ENCODE results near the gene BMP6. TPM values are rescaled to one million over a fixed set of nuclear protein-coding genes. Genes with fewer than 3 reads are reported as not detected.
A peak's percentile ranks its signal among the peaks of the same experiment; 100 is the strongest.

Gene BMP6
- total RNA-seq, result under 0.01 and 1.7 TPM in 2 replicates

- TF ChIP-seq CTCF (IDR thresholded peaks at IDR 0.05; ENCODE audit: insufficient read depth, low read depth, low read length), result no peak
- DNase-seq (ENCODE audit: low read depth), result peak; percentile 83
- peak within 1 kb of the TSS; percentile 62 for H3K4me3 ChIP-seq (ENCODE audit: low read depth, low read length)
Measured at GRCh38 chr6:7725849-7726415, at the start of gene BMP6. TSS of gene BMP6 (plus strand) at chr6:7726099. CDS start at chr6:7726956, 857 bp downstream.

DNA sequence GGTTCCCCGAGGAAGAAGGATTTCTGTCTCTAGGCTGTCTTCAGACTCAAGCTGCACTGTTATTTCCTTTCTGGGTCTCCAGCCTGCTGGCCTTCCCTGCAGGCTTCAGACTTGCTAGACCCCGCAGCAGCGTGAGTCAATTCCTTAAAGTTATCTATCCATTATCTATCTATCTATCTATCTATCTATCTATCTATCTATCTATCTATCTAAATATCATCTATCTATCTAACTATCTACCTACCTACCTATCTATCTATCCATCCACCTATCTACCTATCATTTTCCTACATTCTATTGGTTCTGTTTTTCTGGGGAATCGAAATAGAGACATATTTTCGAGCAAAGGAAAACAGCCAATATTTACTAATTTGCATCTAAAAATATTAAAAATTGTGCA is 48.7 kb upstream of the BMP6 start:
- no peak for DNase-seq (ENCODE audit: low read depth)
- no peak for TF ChIP-seq CTCF (IDR thresholded peaks at IDR 0.05; ENCODE audit: insufficient read depth, low read depth, low read length)
- no peak overlapping the region for H3K4me3 ChIP-seq (ENCODE audit: low read depth, low read length)

GRCh38 chr6:7680393-7681075 is 45.4 kb upstream of the BMP6 start:
- TF ChIP-seq CTCF (IDR thresholded peaks at IDR 0.05; ENCODE audit: insufficient read depth, low read depth, low read length), result no peak
- no peak overlapping the region for H3K4me3 ChIP-seq (ENCODE audit: low read depth, low read length)
- no peak for DNase-seq (ENCODE audit: low read depth)

DNA sequence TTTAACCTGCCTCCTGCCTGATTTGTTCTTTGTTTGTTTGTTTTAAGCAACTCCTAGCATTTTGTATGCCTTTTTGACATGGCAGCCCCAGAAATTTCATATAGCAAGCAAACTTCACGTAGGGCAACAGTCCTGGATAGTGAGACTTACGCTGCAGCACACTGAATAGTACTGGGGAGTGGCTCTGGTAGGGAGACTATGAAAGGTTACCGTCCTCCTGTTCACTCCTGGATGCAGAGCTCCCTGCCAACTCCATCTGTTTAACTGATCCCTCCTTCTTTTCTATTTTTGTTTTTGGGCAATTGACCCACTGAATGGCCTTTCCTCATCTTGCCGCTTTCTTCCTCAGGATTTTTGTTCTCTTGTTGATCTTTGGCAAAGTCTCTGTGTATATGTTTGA is 44.5 kb upstream of the BMP6 start:
- no peak for TF ChIP-seq CTCF (IDR thresholded peaks at IDR 0.05; ENCODE audit: insufficient read depth, low read depth, low read length)
- no peak for DNase-seq (ENCODE audit: low read depth)
- no peak overlapping the region for H3K4me3 ChIP-seq (ENCODE audit: low read depth, low read length)

GRCh38 chr6:7684076-7684475 is 41.8 kb upstream of the BMP6 start:
- H3K4me3 ChIP-seq (ENCODE audit: low read depth, low read length), result no peak overlapping the region
- no peak for DNase-seq (ENCODE audit: low read depth)
- TF ChIP-seq CTCF (IDR thresholded peaks at IDR 0.05; ENCODE audit: insufficient read depth, low read depth, low read length), result no peak

DNA sequence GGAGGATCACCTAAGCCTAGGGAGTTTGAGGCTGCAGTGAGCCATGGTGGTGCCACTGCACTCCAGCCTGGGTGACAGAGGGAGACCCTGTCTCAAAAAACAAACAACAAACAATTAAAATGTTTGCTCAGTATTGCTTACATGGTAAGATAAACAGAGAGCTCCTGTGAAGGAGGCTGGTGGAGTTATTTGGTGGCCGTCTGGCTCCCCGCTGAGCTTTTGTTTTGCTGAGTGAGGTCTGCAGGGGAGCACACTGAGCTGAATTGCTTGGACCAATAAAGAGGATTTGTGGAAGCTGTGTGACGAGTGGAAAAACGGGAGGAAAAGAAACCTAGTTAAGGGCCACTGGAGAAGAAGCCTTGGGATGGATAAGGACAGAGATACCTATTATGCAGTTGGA is 41.1 kb upstream of the BMP6 start:
- no peak for TF ChIP-seq CTCF (IDR thresholded peaks at IDR 0.05; ENCODE audit: insufficient read depth, low read depth, low read length)
- H3K4me3 ChIP-seq (ENCODE audit: low read depth, low read length), result no peak overlapping the region
- no peak for DNase-seq (ENCODE audit: low read depth)
